ENCODE results near the gene GSK3A. TPM values are rescaled to one million over a fixed set of nuclear protein-coding genes. Genes with fewer than 3 reads are reported as not detected.
A peak's percentile ranks its signal among the peaks of the same experiment; 100 is the strongest.

Gene GSK3A
- total RNA-seq, 1 donor from 2014 or later = 12.4 TPM

DNA sequence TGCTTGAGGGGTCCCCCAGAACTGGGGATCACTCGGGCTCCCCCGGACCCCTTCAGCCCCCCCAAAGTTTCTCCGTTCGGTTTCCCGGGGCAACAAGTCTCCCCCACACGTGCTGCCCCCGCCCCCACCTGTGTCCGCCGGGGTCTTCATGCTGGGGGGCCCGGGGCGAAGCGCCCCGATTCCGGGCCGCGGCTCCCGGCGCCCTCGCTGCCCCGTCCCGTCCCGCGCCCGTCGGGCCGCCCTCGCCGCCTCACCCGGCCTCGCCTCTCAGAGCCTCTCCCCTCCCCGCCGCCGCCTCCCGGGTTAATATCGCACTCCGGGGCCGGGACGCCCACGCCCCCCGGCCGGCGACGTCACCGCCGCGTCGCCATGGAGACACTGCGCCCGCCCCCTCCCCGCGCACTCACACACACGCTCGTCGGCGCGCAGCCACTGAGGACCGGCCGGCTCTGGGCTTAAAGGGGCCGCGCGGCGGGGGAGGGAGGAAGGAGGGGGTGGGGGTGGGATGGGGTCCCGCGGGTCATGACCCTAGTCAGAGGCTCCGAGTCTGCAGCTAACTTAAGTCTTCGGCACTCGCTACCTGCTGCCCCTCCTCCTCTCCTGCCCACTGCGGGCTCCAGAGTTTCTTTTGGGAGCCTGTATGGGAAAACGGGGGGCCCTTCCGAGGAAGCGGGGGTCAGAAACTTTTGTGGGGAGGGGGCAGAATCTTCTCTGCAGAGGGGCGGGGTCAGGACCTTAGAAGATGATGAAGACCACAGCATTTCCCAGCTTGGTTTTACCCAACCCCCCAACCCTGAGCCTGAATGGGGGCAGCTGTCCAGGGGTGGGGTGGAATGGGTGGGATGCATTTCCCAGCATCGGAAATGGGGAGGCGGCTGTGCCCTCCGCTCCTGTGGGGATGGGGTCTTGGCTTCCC lies 12.7 kb upstream of the GSK3A start, which contains the start of gene ERF:
TSS of gene ERF (minus strand) at position 279 of the 916 bp plus-strand sequence. CDS start at position 150, 129 bp downstream.
- peak within 1 kb of the TSS; percentile 76 for H3K4me3 ChIP-seq (ENCODE audit: low read depth, low read length)
- H3K27me3 ChIP-seq (ENCODE audit: control insufficient read depth, insufficient read depth, low read length) = no peaks in the 10 kb centered on the region
- FAIRE-seq (no peak), DNase-seq (ENCODE audit: low read depth) (peak; percentile 65)
- TF ChIP-seq, protein P1, sequence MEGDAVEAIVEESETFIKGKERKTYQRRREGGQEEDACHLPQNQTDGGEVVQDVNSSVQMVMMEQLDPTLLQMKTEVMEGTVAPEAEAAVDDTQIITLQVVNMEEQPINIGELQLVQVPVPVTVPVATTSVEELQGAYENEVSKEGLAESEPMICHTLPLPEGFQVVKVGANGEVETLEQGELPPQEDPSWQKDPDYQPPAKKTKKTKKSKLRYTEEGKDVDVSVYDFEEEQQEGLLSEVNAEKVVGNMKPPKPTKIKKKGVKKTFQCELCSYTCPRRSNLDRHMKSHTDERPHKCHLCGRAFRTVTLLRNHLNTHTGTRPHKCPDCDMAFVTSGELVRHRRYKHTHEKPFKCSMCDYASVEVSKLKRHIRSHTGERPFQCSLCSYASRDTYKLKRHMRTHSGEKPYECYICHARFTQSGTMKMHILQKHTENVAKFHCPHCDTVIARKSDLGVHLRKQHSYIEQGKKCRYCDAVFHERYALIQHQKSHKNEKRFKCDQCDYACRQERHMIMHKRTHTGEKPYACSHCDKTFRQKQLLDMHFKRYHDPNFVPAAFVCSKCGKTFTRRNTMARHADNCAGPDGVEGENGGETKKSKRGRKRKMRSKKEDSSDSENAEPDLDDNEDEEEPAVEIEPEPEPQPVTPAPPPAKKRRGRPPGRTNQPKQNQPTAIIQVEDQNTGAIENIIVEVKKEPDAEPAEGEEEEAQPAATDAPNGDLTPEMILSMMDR (IDR thresholded peaks at IDR 0.05; ENCODE audit: insufficient read depth, low read length, severe bottlenecking) = no peak
- peaks cover 4% of the 10 kb centered on the region for H3K36me3 ChIP-seq (ENCODE audit: control insufficient read depth, insufficient read depth, low read length)

DNA sequence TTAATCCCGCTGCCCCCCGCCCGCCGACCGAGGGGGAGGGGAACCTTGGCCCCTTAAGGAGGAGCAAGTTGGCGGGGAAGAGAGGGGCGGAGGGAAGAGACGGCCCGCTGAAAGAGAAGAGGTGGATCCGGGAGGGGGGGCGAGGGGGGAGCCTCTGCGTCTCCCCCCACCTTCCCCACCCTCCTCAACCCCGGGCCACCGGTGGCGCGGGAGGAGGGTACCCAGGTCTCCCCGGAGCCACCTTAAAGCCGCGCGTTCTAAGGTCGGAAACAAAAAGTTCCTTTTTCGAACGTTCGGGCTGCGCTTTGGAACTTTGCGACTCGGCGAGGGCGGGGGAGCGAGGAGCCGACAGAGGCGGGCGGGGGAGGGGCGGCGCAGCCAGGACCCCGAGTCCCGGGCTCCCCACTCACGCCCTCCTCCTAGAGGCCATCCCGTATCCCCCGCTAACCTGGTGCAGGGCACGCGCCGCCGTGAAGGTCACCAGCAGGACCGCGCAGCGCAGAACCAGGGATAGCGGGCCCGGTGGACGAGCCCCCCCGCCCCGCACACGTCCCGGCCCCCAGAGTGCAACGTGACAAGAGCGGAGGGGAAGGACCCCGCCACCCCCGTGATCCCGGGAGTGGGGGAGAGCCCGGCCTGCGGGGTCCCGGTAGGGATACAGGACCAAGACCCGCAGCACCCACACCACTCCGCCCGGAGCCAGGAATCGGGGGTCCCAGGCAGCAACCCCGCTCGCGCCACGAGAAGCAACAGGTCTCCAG lies 11.9 kb upstream of the GSK3A start:
- Histone ChIP-seq H3K4me3 (ENCODE audit: low read depth, low read length) (peak overlapping the region; percentile 76), H3K27me3 (ENCODE audit: control insufficient read depth, insufficient read depth, low read length) (no peaks in the 10 kb centered on the region), H3K36me3 (ENCODE audit: control insufficient read depth, insufficient read depth, low read length) (peaks cover 8% of the 10 kb centered on the region)
- TF ChIP-seq, protein P1 (IDR thresholded peaks at IDR 0.05; ENCODE audit: insufficient read depth, low read length, severe bottlenecking) = no peak
- no peak for DNase-seq (ENCODE audit: low read depth)
- FAIRE-seq = no peak

DNA sequence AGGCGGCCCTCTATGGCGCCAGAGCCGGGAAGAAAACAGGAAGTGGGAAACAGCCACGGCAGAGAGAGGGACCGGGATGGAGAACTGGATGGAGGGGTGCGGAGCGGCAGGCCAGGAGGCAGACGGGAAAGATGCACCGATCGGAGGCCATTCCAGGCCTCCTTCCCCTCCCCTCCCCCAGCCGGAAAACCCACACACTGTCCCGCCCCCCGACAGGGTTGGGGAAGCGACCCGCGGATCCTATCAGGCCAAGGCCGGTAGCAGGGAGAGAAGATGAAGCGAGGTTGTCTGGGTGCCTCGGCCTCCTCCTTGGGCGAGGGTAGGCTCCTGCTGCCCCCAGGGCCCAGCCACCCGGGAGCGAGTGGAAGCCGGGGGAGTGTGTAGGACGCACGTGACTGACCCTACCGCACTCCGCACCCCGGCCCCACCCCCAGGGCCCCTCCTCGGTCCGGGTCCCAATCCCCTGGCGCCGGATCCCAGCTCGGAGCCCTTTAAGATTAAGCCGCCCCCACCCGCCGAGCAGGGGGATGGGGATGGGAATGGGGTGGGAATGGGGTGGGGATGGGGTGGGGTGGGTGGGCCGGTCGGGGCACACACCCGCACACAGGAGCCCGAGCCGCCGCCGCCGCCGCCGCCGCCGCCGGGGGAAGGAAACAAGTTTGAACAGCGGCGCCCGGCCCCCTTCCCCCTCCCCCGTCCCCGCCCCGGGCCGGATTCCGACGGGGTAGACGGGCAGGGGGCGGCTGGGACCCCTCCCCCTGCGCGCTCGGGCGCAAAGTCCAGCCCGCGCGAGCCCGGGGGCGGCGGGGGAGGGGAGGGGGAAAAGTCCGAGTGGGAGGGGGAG lies 11.1 kb upstream of the GSK3A start:
- Histone ChIP-seq H3K27me3 (ENCODE audit: control insufficient read depth, insufficient read depth, low read length) (no peaks in the 10 kb centered on the region), H3K36me3 (ENCODE audit: control insufficient read depth, insufficient read depth, low read length) (peaks cover 13% of the 10 kb centered on the region), H3K4me3 (ENCODE audit: low read depth, low read length) (peak overlapping the region; percentile 76)
- FAIRE-seq (no peak), DNase-seq (ENCODE audit: low read depth) (no peak)
- TF ChIP-seq, protein P1 (IDR thresholded peaks at IDR 0.05; ENCODE audit: insufficient read depth, low read length, severe bottlenecking) = no peak

DNA sequence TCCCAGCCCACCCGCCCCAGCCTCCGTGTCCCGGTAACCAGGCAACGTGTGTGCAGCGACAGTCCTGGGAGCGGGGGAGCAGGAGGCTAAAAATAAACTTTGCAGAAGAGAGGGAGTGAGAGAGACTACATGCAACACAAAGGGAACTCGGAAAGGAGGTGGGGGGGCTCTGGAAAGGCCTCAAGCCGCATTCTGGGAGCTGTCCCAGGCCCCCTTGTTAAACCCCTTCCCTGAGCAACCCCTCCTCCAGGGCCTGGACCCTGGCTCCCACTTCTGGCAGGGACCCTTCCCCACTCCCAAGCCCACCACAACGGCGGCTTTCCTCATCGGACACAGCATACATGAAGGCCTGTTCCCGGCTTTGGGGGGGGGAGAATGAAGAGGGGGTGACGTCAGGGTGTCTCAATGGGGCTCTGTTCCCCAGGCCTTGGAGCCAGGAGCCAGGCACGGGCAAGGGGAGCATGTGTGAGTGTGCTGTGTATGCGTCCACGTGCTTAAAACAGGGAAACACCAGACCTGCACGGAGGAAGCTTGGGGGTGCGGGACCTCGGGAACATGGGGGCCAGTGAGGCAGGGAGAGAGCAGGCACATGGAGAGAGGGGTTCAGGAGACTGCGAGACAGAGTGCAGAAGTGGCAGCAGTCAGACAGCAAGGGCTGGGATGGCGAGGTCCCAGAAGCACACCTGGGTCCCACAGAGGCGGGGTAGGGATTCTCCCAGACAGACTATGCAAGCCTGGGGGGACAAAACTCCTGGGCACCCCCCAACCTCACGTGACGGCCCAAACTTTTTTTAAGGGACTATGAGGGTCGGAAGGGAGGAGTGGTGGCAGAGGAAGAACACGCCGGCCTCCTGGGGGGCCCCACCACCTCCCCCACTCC lies 10.2 kb upstream of the GSK3A start:
- Histone ChIP-seq H3K36me3 (ENCODE audit: control insufficient read depth, insufficient read depth, low read length) (peaks cover 14% of the 10 kb centered on the region), H3K27me3 (ENCODE audit: control insufficient read depth, insufficient read depth, low read length) (no peaks in the 10 kb centered on the region), H3K4me3 (ENCODE audit: low read depth, low read length) (peak overlapping the region; percentile 76)
- FAIRE-seq = no peak
- TF ChIP-seq, protein P1 (IDR thresholded peaks at IDR 0.05; ENCODE audit: insufficient read depth, low read length, severe bottlenecking) = no peak
- peak; percentile 43 for DNase-seq (ENCODE audit: low read depth)
